ENCODE results near the gene CD9. TPM values are rescaled to one million over a fixed set of nuclear protein-coding genes. Genes with fewer than 3 reads are reported as not detected.
"Not testable (repeated sequence)": the region's sequence is repeated elsewhere in the genome, so short reads cannot be mapped to it uniquely, and the experiment has no call there.

CD9 gene
- total RNA-seq, 1 experiment from 2014 or later = 43.6 TPM

DNA sequence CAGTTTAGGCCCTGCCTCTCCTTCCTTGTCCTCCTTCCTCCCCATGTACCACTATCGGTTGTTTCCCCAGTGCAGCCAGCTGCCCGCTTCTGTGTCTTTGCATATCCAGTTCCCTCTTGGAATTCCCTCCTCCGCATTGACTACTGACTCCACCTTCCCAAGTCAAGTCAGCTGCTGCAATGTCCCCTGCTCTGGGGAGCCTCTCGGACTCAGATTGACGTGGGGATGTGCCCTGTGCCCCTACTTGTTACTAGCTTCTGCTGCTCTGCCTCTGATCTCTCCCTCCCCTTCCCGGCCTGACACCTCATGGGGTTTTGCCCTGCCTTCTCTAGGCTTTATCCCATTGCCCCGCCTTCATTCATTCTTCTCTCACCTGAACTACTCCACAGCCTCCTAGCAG lies 2.1 kb upstream of the CD9 start:
- no peak for DNase-seq (ENCODE audit: extremely low read depth, low read depth)

- no peak for DNase-seq (ENCODE audit: extremely low read depth, low read depth)
Observed at GRCh38 chr12:6198556-6198955, 1.6 kb upstream of the CD9 start.

- no peak for DNase-seq (ENCODE audit: extremely low read depth, low read depth)
Observed at GRCh38 chr12:6198985-6199530, 1.1 kb upstream of the CD9 start.

GRCh38 chr12:6199531-6200255 lies 507 bp upstream of the CD9 start:
- DNase-seq (ENCODE audit: extremely low read depth, low read depth) = no peak

- no peak for DNase-seq (ENCODE audit: extremely low read depth, low read depth)
Observed at GRCh38 chr12:6201213-6201608, 1.0 kb downstream of the CD9 start.

DNA sequence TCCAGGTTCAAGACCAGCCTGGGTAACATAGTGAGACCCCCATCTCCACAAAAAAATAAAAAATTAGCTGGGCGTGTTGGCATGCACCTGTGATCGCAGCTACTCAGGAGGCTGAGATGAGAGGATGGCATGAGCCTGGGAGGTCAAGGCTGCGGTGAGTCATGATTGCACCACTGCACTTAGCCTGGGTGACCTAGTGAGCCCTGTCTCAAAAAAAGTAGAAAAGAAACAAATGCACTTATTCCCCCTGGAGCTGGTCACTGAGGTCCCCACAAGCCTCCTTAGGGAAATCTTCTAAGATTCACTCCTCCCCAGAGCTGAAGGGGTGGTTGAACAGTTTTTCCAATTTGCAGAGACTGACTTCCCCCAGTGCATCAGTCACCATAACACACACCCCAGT lies 1.6 kb downstream of the CD9 start:
- no peak for DNase-seq (ENCODE audit: extremely low read depth, low read depth)

DNA sequence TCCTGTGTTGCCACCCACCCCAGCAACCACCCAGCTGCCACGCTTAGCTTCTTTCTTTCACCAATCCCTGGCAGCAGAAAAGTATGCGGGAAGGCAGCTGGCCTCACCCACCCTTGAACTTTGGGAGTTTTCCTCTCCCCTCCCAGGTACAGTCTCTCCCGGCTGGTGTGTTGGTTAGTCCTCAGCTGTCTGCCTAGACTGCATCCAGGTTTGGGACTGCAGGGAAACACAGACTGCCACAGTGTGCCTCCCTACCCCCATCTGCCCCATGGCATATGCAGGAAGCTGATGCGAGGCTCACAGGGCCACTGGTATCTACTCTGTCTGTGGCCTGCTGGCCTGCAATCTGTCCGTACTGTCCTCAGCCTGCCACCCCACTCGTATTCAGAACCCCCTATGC lies 2.1 kb downstream of the CD9 start:
- no peak for DNase-seq (ENCODE audit: extremely low read depth, low read depth)

- no peak for DNase-seq (ENCODE audit: extremely low read depth, low read depth)
Observed at GRCh38 chr12:6202846-6203245, 2.6 kb downstream of the CD9 start.

GRCh38 chr12:6203601-6204000 lies 3.4 kb downstream of the CD9 start:
- DNase-seq (ENCODE audit: extremely low read depth, low read depth) = no peak

- DNase-seq (ENCODE audit: extremely low read depth, low read depth) = no peak
Observed at GRCh38 chr12:6204533-6205143, 4.4 kb downstream of the CD9 start.

DNA sequence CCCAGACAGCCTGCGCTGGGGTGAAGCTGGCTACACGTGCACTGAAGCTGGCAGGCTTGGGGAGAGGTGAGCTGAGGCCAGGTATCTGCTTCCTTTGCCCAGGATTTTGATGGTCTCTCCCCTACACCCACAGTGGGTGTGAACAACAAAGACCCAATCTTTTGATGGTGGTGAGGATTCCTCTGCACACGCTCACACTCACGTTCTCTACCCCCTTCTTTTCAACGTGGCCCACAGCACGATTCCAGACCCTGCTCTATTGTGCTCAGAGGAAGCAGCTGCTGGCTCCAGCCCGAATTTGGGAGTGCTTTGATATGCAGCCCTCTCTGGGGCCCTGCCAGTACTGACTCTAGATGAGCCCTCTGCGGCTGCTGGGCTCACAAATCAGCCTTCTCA lies 4.9 kb downstream of the CD9 start:
- DNase-seq (ENCODE audit: extremely low read depth, low read depth) = no peak

DNA sequence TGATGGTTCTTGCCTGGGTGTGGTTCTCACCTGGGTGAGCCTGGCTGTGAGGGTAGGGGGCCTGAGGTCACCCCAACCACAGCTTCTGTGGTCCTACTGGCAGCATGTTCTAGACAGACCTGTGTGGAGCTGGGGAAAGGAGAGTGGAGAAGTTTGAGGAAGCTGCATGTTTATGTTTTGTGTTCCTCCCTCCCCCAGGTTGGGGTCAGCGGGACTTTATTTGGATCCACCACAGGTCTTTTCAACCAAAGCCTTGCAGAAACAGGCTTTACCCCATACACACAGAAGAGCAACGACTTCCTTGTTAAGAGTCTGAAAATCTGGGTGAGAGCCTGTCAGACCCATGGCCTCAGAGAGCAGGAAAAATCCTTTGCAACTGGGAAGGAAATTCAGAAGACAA lies 5.6 kb downstream of the CD9 start:
- DNase-seq (ENCODE audit: extremely low read depth, low read depth) = no peak

GRCh38 chr12:6206327-6206726 lies 6.1 kb downstream of the CD9 start:
- no peak for DNase-seq (ENCODE audit: extremely low read depth, low read depth)

DNA sequence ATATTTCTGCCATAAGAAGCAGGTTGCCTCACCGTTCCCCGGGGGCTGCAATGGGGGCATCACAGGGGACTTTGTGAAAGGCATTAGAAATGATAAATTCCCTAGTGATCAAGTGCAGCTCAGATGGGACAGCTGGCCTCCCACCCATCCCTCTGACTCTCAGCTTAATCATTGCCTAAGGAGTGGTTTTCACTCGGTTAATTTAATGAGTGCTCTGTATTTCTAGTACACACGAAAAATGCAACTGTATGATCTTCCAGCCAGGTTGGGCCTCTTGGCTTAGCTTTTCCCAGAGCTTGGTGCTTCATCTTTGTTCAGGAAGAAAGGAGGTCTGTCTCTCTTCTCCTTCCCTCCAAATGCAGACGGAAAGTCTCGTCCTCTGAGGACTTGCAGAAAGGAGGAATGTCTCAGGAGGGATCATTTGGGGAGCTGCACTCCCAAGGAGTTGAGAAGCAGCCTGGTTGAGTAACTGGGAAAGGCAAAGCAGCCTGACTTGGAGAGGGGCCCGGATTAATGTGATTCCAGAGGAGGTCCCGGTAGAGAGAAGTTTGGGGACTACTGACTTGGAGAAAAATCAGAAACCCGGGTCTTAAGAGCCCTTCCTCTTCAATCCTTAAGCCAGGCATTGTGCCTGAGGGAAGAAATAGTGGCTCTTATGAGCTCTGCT lies 7.2 kb downstream of the CD9 start:
- DNase-seq (ENCODE audit: extremely low read depth, low read depth) = no peak

GRCh38 chr12:6208130-6208529 lies 7.9 kb downstream of the CD9 start:
- DNase-seq (ENCODE audit: extremely low read depth, low read depth) = no peak

- not testable (repeated sequence) for DNase-seq (ENCODE audit: extremely low read depth, low read depth)
Observed at GRCh38 chr12:6209428-6209827, 9.2 kb downstream of the CD9 start.

GRCh38 chr12:6211421-6211869 lies 11.2 kb downstream of the CD9 start:
- no peak for DNase-seq (ENCODE audit: extremely low read depth, low read depth)

GRCh38 chr12:6212086-6212485 lies 11.9 kb downstream of the CD9 start:
- DNase-seq (ENCODE audit: extremely low read depth, low read depth) = no peak

DNA sequence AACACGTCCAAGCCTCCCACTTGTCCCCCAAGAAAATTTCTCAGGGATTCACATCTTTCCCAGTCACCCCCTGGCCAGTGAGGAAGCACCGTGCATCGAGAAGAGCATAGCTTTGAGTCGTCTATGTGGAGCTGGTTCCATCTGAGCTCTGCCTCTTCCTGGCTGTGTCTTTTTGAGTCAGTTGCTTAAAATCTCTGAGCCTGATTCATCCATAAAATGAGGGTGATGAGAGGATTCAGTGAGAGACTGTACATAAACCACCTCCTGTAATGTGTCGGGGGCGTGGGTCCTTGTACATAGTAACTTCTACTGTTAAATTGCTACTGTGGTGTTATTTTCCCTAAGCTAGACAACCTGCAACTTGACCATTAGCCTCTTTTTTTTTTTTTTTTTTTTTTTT lies 13.8 kb downstream of the CD9 start:
- DNase-seq (ENCODE audit: extremely low read depth, low read depth) = no peak

GRCh38 chr12:6214633-6215032 lies 14.4 kb downstream of the CD9 start:
- no peak for DNase-seq (ENCODE audit: extremely low read depth, low read depth)

- DNase-seq (ENCODE audit: extremely low read depth, low read depth) = no peak
Observed at GRCh38 chr12:6215120-6215807, 15.1 kb downstream of the CD9 start.
